NOMO-1 treated with DMSO at 0.1 percent for 48 hours (cell line): ENCODE data around the gene PTPRN2.

Experiments used
- DNase-seq: peaks from one replicate; lab custom pipeline; 2025; ENCODE audit not compliant: unreplicated experiment; lab: John Stamatoyannopoulos, UW

Gene PTPRN2

DNA sequence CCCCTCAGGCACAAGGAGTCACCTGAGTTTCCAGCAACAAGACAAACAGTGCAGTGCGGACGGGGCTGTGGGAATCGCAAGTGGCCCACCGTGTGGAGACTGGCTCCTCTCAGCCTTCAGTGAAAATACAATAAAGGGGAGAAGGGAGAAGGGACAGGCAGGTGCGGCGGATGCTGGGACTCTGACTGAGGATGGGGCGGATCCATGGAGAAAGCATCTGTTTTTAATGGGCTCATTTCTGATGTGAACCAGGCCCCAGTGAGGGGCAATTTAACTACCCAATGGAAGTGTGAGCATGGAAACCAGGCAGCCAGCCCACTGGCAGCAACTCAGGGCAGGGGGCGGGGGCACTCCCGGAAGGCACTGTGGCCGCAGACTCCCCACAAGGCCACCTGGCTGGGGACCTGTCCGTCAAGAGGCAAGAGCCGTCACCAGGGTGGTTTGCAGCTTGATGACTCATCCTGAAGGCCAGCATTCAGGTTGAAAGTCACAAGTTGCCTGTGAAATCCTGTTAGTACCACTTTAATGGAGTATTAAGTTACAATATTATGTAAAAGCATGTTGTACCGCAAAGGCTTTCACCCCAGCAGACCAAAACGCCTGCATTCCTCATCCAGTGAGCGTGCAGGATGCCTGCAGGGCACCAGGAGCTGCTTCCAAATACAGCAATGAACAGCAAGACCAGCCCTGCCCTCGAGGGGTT, 476.4 kb downstream of the PTPRN2 start:
- no peak for DNase-seq

DNA sequence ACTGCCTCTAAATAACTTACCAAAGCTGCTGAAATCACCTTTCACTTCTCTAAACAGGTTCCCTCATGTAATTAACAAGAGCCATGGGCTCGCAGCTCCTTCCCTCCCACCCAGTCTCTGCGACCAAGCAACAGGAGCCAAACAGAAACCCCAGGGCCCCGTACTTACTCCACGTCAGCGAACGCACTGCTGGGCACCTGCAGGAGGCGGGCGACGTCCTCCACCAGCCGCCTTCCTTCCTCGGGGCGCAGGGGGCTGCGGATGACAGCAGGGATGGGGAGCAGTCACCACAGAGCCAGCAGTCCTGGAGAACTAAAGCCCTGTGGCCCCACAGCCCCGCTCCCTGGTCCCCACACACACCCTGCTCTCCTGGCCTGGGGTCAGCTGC, 477.0 kb downstream of the PTPRN2 start:
- DNase-seq = no peak

DNA sequence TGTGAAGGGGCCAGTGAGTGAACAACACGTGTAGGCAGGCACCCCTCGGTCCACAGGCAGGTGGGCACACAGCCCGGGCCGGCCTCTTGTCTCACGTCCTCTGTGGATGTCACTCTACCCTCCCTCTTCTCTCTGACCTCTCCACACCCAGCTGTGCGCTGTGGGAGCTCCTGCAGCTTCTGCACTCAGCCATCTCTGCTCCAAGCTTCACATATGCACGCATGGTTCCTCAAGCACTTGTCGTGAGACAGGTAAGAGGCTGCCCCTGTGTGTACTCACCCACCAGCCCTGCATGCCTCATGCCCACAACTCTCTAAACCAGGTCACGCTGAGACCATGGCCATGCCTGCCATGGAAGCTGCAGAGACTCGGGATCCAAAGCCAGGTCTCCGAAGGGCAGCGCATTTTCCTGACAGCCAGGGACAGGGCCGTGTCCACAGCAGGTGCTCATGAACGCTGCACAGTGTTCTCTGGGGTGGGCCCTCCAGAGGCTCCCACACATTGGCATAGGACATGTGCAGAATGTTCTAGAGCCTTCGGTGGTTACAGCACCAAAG, 477.5 kb downstream of the PTPRN2 start:
- no peak for DNase-seq

DNA sequence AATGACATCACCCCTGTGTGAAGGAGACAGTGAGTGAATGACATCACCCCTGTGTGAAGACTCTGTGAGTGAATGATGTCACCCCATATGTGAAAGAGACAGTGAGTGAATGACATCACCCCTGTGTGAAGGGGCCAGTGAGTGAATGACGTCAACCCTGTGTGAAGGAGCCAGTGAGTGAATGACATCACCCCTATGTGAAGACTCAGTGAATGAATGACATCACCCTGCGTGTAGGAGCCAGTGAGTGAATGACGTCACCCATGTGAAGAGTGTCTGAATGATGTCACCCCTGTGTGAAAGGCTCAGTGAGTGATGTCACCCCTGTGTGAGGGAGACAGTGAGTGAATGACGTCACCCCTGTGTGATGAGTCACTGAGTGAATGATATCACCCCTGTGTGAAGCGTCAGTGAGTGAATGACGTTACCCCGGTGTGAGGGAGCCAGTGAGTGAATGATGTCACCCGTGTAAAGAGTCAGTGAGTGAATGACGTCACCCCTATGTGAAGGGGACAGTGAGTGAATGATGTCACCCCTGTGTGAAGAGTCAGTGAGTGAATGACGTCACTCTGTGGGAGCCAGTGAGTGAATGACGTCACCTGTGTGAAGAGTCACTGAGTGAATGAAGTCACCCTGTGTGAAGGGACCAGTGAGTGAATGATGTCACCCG, 478.1 kb downstream of the PTPRN2 start:
- DNase-seq = no peak

DNA sequence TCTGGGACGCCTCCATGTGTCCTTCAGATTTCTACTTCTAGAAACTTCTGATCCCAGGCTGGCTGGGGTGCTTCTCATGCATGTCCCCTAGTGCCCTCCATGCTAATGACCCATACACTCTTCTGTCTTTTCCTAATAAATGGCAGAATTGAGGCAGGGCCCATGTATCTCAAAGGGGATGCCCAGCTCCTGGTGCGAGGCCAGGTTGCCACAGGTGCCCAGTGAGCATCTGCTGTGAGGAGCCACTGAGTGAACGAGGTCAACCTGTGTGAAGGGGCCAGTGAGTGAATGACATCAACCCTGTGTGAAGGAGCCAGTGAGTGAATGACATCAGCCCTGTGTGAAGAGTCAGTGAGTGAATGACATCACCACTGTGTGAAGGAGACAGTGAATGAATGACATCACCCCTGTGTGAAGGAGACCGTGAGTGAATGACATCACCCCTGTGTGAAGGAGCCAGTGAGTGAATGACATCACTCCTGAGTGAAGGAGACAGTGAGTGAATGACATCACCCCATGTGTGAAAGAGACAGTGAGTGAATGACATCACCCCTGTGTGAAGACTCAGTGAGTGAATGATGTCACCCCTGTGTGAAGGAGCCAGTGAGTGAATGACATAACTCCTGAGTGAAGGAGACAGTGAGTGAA, 478.9 kb downstream of the PTPRN2 start:
- DNase-seq = no peak

DNA sequence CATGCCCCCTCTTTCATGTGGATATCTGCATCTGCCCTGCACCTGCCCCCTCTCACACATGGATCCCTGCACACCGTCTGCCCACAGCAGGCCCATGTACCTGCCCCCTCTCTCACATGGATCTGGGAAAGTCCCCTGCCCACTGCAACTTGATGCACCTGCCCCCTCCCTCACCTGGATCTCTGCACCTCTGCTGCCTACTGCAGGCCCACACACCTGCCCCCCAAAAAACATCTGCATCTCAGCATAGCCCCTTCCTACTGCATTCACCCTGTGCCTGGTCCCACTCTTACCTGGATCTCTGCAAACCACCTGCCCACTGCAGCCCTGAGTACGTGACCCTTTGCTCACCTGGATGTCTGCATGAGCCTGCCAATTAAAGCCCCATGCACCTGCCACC, 479.8 kb downstream of the PTPRN2 start:
- no peak for DNase-seq

DNA sequence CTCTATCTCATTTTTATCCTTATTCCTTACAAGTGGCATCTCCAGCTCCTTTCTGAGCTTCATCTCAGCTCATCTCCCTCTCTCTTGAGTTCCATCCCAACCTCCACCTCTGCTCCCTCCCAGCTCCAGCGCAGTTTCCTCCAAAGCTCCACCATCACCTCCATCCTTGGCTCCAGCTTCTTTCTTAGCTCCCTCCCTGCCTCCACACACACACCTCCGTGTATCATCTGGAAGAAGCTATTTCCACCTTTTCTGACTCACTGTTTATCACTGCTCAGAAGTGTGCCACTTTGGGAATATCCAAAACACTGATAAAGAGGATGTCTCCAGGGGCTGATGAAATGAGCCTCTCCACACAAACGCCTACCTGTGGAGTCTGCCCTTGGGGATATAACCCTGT, 481.4 kb downstream of the PTPRN2 start:
- DNase-seq = no peak

DNA sequence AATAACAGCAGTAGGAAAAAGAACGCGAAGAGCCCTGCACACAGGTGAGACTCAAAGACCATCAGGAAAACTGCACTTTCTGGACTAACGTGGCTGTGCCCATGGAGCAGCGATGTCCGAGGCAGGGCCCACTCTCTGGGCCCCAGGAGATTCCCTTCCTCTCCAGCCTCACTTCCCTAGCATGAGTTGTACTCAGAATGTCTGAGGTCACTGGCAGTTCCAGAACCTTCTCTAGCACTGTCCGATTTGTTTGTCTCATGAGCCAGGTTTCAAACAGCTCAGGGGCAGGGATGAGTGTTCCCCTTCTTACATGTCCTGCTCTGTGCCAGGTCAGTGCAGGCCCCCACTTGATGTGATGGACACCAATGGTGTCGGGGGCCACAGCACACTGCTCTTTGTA, 484.2 kb downstream of the PTPRN2 start:
- no peak for DNase-seq

DNA sequence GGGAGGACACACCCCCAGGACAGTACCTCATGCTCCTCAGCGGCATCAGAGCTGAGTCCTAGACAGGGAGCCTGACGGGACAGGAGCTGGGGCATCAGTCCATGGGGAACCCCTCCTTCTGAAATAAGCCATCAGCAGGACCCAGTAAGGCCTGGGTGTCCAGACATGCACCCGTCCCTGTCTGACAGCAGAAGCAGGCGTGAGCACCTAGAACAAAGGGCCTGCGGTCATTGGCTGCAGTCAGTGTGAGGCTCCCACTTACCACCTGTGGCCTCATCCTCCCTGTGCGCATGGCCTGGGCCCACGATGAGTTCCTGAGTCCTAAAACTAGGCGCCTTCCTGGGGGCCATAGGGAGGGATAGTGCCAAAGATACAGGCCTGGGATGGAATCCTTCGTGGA, 484.7 kb downstream of the PTPRN2 start:
- DNase-seq = no peak

DNA sequence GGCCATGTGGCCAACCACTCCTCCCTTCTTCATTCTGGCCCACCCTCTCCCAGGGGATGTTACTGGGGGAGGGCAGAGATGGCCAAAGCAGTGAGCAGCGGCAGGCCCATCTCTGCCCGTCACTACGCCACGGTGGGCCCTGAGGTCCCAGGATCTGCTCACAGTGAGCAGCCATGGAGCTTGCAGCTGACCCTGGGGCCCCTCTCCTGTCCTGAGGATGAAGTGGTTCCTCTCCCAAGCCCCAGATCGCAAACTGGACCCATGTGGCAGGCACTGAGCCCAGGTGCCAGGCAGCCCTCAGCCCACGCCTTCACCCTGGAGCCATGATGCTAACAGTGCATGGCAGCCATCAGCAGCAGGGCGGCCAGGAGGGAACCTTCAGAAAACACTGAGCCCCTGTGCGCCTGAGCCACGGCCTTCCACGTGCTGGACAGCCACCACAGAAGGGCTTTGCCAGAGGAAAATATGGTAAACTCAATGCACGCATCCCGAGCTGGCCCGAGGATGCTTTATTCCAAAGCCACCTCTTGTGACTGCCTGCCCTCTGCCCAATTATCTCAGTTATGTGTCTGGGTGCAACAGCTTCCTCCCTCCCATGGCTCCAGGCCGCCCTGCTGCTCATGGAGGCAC, 485.7 kb downstream of the PTPRN2 start:
- DNase-seq = no peak

DNA sequence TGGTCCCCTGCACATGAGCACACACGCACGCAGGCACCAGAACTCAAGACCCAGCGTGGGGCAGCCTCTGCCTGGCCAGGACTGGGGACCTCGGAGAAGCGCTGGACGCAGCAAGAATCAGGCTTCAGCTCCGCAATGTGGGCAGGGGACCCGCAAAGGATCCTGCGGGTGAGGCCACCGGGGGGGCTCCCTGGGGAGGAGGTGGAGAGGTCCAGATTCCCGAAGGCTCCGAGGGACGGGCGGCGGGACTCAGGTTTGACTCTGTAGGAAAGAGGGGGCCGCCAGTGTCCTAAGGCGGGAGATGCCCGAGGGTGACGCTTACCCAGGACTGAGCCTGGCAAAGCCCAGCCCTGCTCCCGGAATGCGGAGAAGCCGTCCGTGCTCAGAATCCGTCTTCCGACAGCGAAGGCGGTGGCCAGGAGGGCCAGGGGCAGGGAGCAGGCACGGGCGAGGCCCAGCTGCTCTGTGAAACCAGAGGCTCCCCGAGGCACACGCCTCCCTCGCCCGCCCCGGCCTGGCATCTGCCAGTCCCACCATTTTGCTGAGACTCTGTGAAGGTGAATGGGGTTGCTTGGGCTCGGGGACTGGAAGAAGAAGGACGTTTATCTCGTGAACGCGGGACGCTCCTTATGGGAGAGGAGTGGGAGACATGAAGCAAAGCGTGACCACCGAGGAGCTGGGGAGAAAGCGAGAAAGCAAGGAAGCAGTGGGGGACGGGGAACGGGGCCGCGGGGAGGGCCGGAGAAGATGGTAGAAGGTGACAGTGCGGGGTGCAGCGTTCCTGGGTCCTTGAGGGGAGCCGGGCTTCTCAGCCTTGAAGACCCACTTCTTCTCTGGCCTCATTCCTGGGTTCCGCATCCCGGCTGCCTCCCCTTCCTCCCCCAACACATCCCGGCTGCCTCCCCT, 489.2 kb downstream of the PTPRN2 start:
- DNase-seq = no peak

DNA sequence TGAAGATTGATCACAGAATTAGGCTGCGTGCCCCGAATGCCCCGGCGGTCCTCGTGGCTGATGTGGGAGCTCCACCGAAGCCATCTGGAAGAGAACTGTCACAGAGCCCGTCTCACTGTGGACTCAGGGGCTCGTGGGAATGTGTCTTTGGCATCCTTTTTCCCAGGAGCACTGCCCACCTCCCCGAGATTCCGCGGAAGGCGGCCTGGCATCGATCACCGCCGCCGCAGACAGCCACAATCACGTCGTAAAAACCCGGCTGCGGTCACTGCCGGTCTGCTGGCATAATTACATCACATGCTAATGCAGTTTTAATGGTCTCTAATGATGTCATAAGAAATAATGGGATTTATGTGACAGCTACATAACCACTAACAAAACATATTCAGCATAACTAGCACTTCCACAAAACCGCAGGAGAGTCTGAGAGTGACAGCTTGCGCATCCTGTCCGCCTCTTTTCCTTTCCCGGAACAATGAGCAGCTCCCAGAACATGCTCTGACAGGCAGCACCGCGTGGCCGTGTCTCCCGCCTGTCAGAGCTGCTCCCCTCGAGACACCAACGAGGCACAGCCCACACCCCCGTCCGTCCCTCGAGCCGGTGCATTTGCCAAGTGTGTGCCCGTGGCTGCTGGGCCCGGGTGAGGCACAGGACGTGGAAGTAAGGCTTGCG, 490.0 kb downstream of the PTPRN2 start:
- no peak for DNase-seq

DNA sequence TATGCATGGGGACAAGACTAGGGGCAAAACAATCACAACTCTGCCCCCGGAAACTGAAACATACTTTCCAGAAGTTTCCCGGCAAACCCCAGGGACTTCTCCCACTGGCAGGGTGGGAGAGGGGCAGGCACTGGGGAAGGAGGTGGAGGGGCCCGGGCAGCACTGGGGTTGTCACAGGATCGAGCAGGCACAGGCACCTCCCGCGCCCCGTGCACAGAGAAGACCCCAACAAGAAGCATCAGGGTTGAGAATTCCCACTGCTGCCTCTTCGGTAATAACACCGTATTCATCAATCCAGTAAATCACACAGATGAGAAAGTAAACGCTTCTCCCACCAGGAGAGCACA, 490.5 kb downstream of the PTPRN2 start:
- no peak for DNase-seq

DNA sequence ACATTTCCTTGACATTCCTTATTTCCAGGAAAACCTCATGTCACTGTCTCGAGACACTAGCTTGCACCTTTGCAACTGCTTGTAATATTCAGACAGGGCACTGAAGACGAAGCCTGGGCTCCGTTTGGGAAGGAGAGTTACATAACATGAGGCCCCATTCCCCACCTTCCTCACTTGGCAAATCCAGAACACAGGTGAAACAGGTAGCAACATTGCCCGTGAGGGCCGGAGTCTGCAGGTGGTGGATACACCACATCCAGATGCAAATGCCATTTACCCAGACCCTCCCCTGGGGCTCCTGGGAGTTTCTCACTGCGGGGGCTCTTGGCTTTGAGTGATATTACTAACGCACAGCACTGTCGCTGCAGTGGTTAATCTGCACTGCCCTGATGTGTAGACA, 491.0 kb downstream of the PTPRN2 start:
- DNase-seq = no peak

DNA sequence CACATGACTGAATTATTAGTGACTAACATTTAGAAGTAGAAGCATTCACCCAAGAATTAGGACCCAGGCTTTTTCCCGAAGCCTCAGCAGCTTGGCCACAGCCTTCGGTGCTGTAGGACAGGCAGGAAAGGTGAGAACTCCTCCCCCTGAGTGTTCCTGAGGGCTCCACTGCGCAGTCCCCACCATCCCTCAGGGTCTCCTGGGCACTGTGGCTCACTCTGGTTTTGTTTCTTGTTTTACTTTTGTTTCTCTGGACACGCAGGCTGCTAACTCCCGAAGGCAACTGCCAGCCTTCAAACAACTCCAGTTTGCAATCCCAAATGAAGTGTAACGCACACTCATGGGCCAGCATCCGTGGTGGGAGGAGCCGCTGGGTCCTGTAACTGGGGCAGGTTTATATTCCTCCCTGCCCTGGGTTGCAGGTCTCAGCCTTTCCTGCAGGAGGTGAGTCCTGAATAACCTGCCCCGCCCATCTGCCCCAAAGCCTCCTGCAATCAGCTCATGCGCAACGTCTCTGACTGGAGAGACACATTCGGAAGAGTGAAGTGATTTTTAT, 492.9 kb downstream of the PTPRN2 start:
- DNase-seq = no peak

DNA sequence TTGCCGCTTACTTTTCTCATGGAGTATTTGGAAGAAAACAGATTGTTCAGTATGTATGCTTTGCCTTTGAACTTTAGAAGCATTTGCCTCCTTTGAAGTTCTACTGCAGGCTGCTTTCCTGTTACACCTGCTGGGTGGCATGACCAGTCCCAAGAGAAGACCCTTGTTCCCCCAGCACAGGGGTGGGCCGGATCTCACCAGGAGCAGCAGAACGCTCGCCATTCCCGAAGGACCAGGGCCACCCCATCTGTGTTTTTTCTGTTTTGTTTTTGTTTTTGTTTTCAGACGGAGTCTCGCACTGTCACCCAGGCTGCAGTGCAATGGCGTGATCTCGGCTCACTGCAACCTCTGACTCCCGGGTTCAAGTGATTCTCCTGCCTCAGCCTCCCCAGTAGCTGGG, 493.6 kb downstream of the PTPRN2 start:
- no peak for DNase-seq

DNA sequence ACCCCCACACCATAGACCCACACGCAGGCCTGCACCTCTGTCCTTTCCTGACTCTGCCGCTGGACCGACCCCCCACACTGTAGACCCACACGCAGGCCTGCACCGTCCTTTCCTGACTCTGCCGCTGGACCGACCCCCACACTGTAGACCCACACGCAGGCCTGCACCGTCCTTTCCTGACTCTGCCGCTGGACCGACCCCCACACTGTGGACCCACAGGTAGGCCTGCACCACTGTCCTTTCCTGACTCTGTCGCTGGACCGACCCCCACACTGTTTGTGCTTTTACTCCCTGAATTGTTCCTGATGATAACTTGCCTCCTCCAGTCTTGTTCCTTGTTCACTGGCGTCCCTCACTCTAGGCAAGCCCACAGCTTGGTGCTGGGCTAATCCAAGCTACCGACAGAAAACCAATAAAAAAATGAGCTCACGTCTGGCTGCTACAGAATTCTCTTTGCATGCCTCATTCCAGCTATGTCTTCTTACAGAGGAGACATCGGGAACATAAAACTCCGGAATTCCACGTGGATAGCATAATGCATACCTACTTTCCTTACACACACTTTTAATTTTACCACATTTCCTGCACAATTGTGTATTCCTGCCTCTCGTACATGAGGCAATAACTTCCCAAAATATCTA, 494.3 kb downstream of the PTPRN2 start:
- no peak for DNase-seq

DNA sequence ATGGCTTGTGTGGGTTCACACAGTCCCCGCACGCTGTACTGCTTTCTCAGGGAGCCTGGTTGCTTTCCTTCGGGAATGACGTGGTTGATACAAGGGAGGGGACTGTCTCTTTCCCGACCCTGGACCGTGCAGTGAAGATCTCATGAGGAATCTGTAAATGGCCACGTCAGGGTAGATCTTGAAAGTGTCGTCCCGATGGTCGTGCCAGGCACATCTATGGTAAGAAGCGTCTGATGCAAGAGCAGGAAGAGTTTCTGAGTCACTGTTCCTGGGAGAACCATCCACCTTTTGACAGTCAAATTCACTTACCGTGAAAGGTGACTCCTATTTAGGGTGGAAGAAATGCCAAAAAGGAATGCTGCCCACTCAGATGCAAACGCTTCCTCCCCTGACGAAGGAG, 500.4 kb downstream of the PTPRN2 start:
- no peak for DNase-seq
